ENCODE results near the gene METRN. TPM values are rescaled to one million over a fixed set of nuclear protein-coding genes. Genes with fewer than 3 reads are reported as not detected.

Gene METRN
- polyA plus RNA-seq, 3 donors, result 0.97 to 5.4 (median 1.7) TPM

GRCh38 chr16:716200-716568 lies 1.3 kb downstream of the METRN start:
- no peak overlapping the region for H3K27ac Mint-ChIP-seq

DNA sequence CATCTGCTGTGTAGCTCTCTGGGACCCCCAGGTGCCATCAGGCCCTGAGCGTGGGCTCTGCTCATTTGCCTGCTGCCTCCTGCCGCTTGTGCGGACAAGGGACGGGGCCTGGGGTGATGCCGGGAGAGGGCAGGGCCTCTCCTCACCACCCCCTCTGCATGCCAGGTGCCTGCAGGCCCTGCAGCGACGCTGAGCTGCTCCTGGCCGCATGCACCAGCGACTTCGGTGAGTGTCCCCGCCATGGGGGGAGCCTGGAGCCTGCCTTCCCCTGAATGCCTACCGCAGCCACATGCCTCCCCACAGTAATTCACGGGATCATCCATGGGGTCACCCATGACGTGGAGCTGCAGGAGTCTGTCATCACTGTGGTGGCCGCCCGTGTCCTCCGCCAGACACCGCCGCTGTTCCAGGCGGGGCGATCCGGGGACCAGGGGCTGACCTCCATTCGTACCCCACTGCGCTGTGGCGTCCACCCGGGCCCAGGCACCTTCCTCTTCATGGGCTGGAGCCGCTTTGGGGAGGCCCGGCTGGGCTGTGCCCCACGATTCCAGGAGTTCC lies 1.9 kb downstream of the METRN start:
- Mint-ChIP-seq H3K36me3 (peaks cover 0 to 3% of the 10 kb centered on the region in 2 donors), H3K9me3 (peaks cover 0 to 7% (median 0%) of the 10 kb centered on the region in 7 donors), H3K27me3 (ENCODE audit: low read depth in 3 of 3) (peaks cover 47 to 73% (median 56%) of the 10 kb centered on the region in 3 donors), H3K4me1 (peaks cover 17% of the 10 kb centered on the region), H3K4me3 (peak overlapping the region; percentile 64 to 83), H3K27ac (no peak overlapping the region)
- H3K27me3 ChIP-seq (ENCODE audit: control insufficient read depth in 2 of 2, insufficient read depth in 2 of 2, low read length in 2 of 2), result peaks cover 11 to 68% of the 10 kb centered on the region in 2 donors
- H3K9me3 ChIP-seq (replicated peaks in 1 of 2; ENCODE audit: control insufficient read depth in 1 of 2, insufficient read depth in 1 of 2, low read length in 2 of 2), result peaks cover 4 to 9% of the 10 kb centered on the region in 2 donors
- 95% methylated on average over 29 of the region's 29 CpGs for WGBS (ENCODE audit: insufficient coverage)
- no peaks in the 10 kb centered on the region for H3K79me2 ChIP-seq (ENCODE audit: insufficient read depth, low read length)
- H2AFZ ChIP-seq (ENCODE audit: insufficient read depth, low read depth, low read length, poor library complexity, severe bottlenecking), result no peak overlapping the region
- H3K27ac ChIP-seq (ENCODE audit: low read depth in 1 of 2, low read length in 2 of 2), result no peak overlapping the region
- H3K9ac ChIP-seq (ENCODE audit: insufficient read depth, low read length, poor library complexity, severe bottlenecking), result no peak overlapping the region
- H3K36me3 ChIP-seq (replicated peaks in 1 of 2; ENCODE audit: control insufficient read depth in 1 of 2, insufficient read depth in 2 of 2, low read length in 2 of 2), result no peaks in the 10 kb centered on the region
- no peak overlapping the region for H3K4me3 ChIP-seq (replicated peaks in 1 of 3; ENCODE audit: low read depth in 2 of 3, low read length in 3 of 3)
- DNase-seq, result no peak
- intact Hi-C loops (cut with micrococcal nuclease), result no loop called here
- peaks cover 28 to 44% of the 10 kb centered on the region in 2 donors for H3K4me1 ChIP-seq (ENCODE audit: control insufficient read depth in 1 of 2, insufficient read depth in 2 of 2, low read length in 2 of 2)
- peaks cover 5% of the 10 kb centered on the region for H4K20me1 ChIP-seq (ENCODE audit: insufficient read depth, low read length)
- H3K4me2 ChIP-seq (replicated peaks; ENCODE audit: extremely low read depth, low read length, poor library complexity, severe bottlenecking), result no peak overlapping the region
- TF ChIP-seq CTCF (IDR thresholded peaks at IDR 0.05), result no peak

More at GRCh38 chr16:716200-716568, 1.3 kb downstream of the METRN start:
- WGBS (ENCODE audit: insufficient coverage), result 46% methylated on average over 7 of the region's 12 CpGs
- DNase-seq, result no peak
- peak overlapping the region; percentile 84 for H3K4me2 ChIP-seq (replicated peaks; ENCODE audit: extremely low read depth, low read length, poor library complexity, severe bottlenecking)
- peaks cover 47 to 74% (median 56%) of the 10 kb centered on the region in 3 donors for H3K27me3 Mint-ChIP-seq (ENCODE audit: low read depth in 3 of 3)
- no peaks in the 10 kb centered on the region for H3K36me3 ChIP-seq (replicated peaks in 1 of 2; ENCODE audit: control insufficient read depth in 1 of 2, insufficient read depth in 2 of 2, low read length in 2 of 2)
- intact Hi-C loops (cut with micrococcal nuclease), result no loop called here
- H3K9ac ChIP-seq (ENCODE audit: insufficient read depth, low read length, poor library complexity, severe bottlenecking), result peak overlapping the region; percentile 4
- no peak for TF ChIP-seq CTCF (IDR thresholded peaks at IDR 0.05)
- H3K79me2 ChIP-seq (ENCODE audit: insufficient read depth, low read length), result no peaks in the 10 kb centered on the region
- peaks cover 11 to 71% of the 10 kb centered on the region in 2 donors for H3K27me3 ChIP-seq (ENCODE audit: control insufficient read depth in 2 of 2, insufficient read depth in 2 of 2, low read length in 2 of 2)
- peak overlapping the region in 1 of 3 experiments; percentile 71 for H3K4me3 ChIP-seq (replicated peaks in 1 of 3; ENCODE audit: low read depth in 2 of 3, low read length in 3 of 3)
- H3K9me3 Mint-ChIP-seq, result peaks cover 0 to 7% (median 0%) of the 10 kb centered on the region in 7 donors
- H3K4me3 Mint-ChIP-seq, result peak overlapping the region; percentile 64 to 83
- H3K27ac ChIP-seq (ENCODE audit: low read depth in 1 of 2, low read length in 2 of 2), result no peak overlapping the region
- no peak overlapping the region for H2AFZ ChIP-seq (ENCODE audit: insufficient read depth, low read depth, low read length, poor library complexity, severe bottlenecking)
- H3K4me1 Mint-ChIP-seq, result peaks cover 16% of the 10 kb centered on the region
- peaks cover 4 to 9% of the 10 kb centered on the region in 2 donors for H3K9me3 ChIP-seq (replicated peaks in 1 of 2; ENCODE audit: control insufficient read depth in 1 of 2, insufficient read depth in 1 of 2, low read length in 2 of 2)
- no peaks in the 10 kb centered on the region for H4K20me1 ChIP-seq (ENCODE audit: insufficient read depth, low read length)
- H3K4me1 ChIP-seq (ENCODE audit: control insufficient read depth in 1 of 2, insufficient read depth in 2 of 2, low read length in 2 of 2), result peaks cover 23 to 37% of the 10 kb centered on the region in 2 donors
- H3K36me3 Mint-ChIP-seq, result peaks cover 0 to 3% of the 10 kb centered on the region in 2 donors
